HCT116 (cell line): Measurements from ENCODE around the gene LHB. TPM values are rescaled to one million over a fixed set of nuclear protein-coding genes. Genes with fewer than 3 reads are reported as not detected.

ENCODE experiments used
- ATAC-seq: fragments of 200-7000 bp; cut with Tn5 transposase; 2 replicates; pipeline ENCODE4 v1.9.1; 2020; ENCODE audit warnings: mild to moderate bottlenecking, moderate library complexity
- BruUV-seq: library from RNA; stranded (reverse); fragments of 400-500 nt; replicated peaks from 2 replicates; lab custom pipeline; 2021; lab: Mats Ljungman, UMichigan
- CTCF ChIA-PET: fragments of 300-600 bp; sonication (Branson Sonifier 250); formaldehyde crosslinking; loops from one replicate; lab custom pipeline; 2021; ENCODE audit warnings: antibody characterized with exemption; lab: Charles Lee
- POLR2A ChIA-PET: fragments of 300-600, 350-600 bp; sonication (Branson Sonifier 250); formaldehyde crosslinking; loops from one replicate; lab custom pipeline; 2021; ENCODE audit warnings: antibody characterized with exemption; lab: Charles Lee
- RAD21 ChIA-PET, 2 experiments: fragments of 300-600 bp; sonication (Branson Sonifier 250); formaldehyde crosslinking; loops; one replicate each; lab custom pipeline; 2023; ENCODE audit warnings: low total read pairs in 2 of 2; ENCODE audit not compliant: uncharacterized antibody in 2 of 2, unreplicated experiment in 2 of 2, low non-redundant PET in 1 of 2; lab: Charles Lee
- DNase-seq: peaks from one replicate; pipeline ENCODE4 v3.0.0-alpha.2; 2010; ENCODE audit warnings: low read depth, low spot score
- H2AFZ ChIP-seq: fragments of 200-600 bp; shearing (Covaris generic), sonication (generic); 2 replicates; pipeline ENCODE4 v1.6.1; 2017; ENCODE audit warnings: low read depth, mixed run types, mixed read lengths, antibody characterized with exemption, low read length; ENCODE audit not compliant: poor library complexity, severe bottlenecking
- H3K27ac ChIP-seq: 2 replicates; pipeline ENCODE4 v1.5.1; 2012; ENCODE audit warnings: low read depth, low read length
- H3K27me3 ChIP-seq: fragments of 200-600 bp; sonication (generic); 2 replicates; pipeline ENCODE4 v1.6.1; 2016; ENCODE audit warnings: mixed run types, low read length, mixed read lengths; ENCODE audit not compliant: insufficient read depth
- H3K36me3 ChIP-seq, 2 experiments: fragments of 200-500 bp in 1 of 2; fragments of 200-600 bp in 1 of 2; sonication (Bioruptor generic) in 1 of 2; sonication (generic) in 1 of 2; 2 replicates each; pipeline versions ENCODE4 v1.5.1 to v1.6.1; 2014 to 2016; ENCODE audit warnings: low read length in 2 of 2, inconsistent platforms in 1 of 2, mixed read lengths in 1 of 2, mixed run types in 1 of 2; ENCODE audit not compliant: insufficient read depth in 2 of 2, control insufficient read depth in 1 of 2
- H3K4me1 ChIP-seq, 2 experiments: fragments of 200-600 bp in 1 of 2; sonication (generic) in 1 of 2; 2 replicates each; pipeline versions ENCODE4 v1.5.1 to v1.6.1; 2012 to 2017; ENCODE audit warnings: low read length in 2 of 2, inconsistent platforms in 1 of 2, mild to moderate bottlenecking in 1 of 2, mixed read lengths in 1 of 2, mixed run types in 1 of 2, moderate library complexity in 1 of 2; ENCODE audit not compliant: insufficient read depth in 2 of 2, control insufficient read depth in 1 of 2
- H3K4me2 ChIP-seq: fragments of 200-600 bp; sonication (generic); 2 replicates; pipeline ENCODE4 v1.6.1; 2017; ENCODE audit warnings: mixed run types, low read length, mixed read lengths
- H3K4me3 ChIP-seq, 2 experiments: fragments of 200-600 bp in 1 of 2; sonication (generic) in 1 of 2; replicated peaks in 1 of 2; 2 replicates each; pipeline ENCODE4 v1.5.1; 2011 to 2016; ENCODE audit warnings: low read length in 2 of 2, control low read depth in 1 of 2, low read depth in 1 of 2, mild to moderate bottlenecking in 1 of 2, mixed read lengths in 1 of 2, mixed run types in 1 of 2
- H3K79me2 ChIP-seq: fragments of 200-600 bp; sonication (generic); 2 replicates; pipeline ENCODE4 v1.6.1; 2017; ENCODE audit warnings: mild to moderate bottlenecking, mixed run types, low read length, moderate library complexity, mixed read lengths; ENCODE audit not compliant: insufficient read depth
- H3K9ac ChIP-seq: fragments of 200-600 bp; sonication (generic); 2 replicates; pipeline ENCODE4 v1.6.1; 2016; ENCODE audit warnings: low read length, mixed read lengths
- H3K9me2 ChIP-seq: fragments of 200-600 bp; sonication (generic), shearing (Covaris generic); 2 replicates; pipeline ENCODE4 v1.6.1; 2017; ENCODE audit warnings: mixed run types, mild to moderate bottlenecking, moderate library complexity; ENCODE audit not compliant: insufficient read depth
- H3K9me3 ChIP-seq, 2 experiments: fragments of 200-500 bp in 1 of 2; fragments of 200-600 bp in 1 of 2; sonication (Bioruptor generic) in 1 of 2; sonication (generic) in 1 of 2; 2 replicates each; pipeline ENCODE4 v1.6.1; 2014 to 2017; ENCODE audit warnings: low read length in 2 of 2, mixed read lengths in 2 of 2, inconsistent platforms in 1 of 2, low read depth in 1 of 2, mild to moderate bottlenecking in 1 of 2, mixed run types in 1 of 2, moderate library complexity in 1 of 2; ENCODE audit not compliant: control insufficient read depth in 1 of 2, insufficient read depth in 1 of 2
- H4K20me1 ChIP-seq: fragments of 200-600 bp; sonication (generic), shearing (Covaris generic); 2 replicates; pipeline ENCODE4 v1.6.1; 2017; ENCODE audit warnings: mixed run types, mild to moderate bottlenecking, moderate library complexity; ENCODE audit not compliant: insufficient read depth
- CBX3 ChIP-seq: IDR thresholded peaks from 2 replicates; pipeline ENCODE4 v1.6.1; 2012; ENCODE audit warnings: low read depth
- CEBPB ChIP-seq: IDR thresholded peaks from 2 replicates; pipeline ENCODE4 v1.6.1; 2012; ENCODE audit warnings: low read depth
- EGR1 ChIP-seq: IDR thresholded peaks from 2 replicates; pipeline ENCODE4 v1.6.1; 2012; ENCODE audit warnings: low read depth
- EZH2 ChIP-seq: fragments of 200-600 bp; sonication (generic); IDR thresholded peaks from 2 replicates; pipeline ENCODE4 v1.6.1; 2017; ENCODE audit warnings: antibody characterized with exemption, mixed run types
- EZH2phosphoT487 ChIP-seq: fragments of 200-600 bp; IDR thresholded peaks from 2 replicates; pipeline ENCODE4 v1.6.1; 2018; ENCODE audit warnings: antibody characterized with exemption, borderline replicate concordance
- FOSL1 ChIP-seq: IDR thresholded peaks from 2 replicates; pipeline ENCODE4 v1.6.1; 2012; ENCODE audit warnings: low read depth
- JUND ChIP-seq: IDR thresholded peaks from 2 replicates; pipeline ENCODE4 v1.6.1; 2012
- POLR2A ChIP-seq: IDR thresholded peaks from 2 replicates; pipeline ENCODE4 v1.7.0; 2011; ENCODE audit warnings: borderline replicate concordance; ENCODE audit not compliant: insufficient read depth, insufficient read length; ENCODE audit errors: extremely low read depth
- POLR2AphosphoS5 ChIP-seq: IDR thresholded peaks from 2 replicates; pipeline ENCODE4 v1.6.1; 2011; ENCODE audit warnings: mild to moderate bottlenecking, low read depth, low read length, moderate library complexity
- SIN3A ChIP-seq: IDR thresholded peaks from 2 replicates; pipeline ENCODE4 v1.6.1; 2012; ENCODE audit warnings: low read depth
- SP1 ChIP-seq: IDR thresholded peaks from 2 replicates; pipeline ENCODE4 v1.6.1; 2012; ENCODE audit warnings: low read depth
- SRF ChIP-seq: IDR thresholded peaks from 2 replicates; pipeline ENCODE4 v1.6.1; 2012; ENCODE audit warnings: low read depth
- TCF7L2 ChIP-seq: IDR thresholded peaks from 2 replicates; pipeline ENCODE4 v1.7.0; 2011; ENCODE audit warnings: borderline replicate concordance, inconsistent platforms; ENCODE audit not compliant: insufficient read depth, insufficient read length; ENCODE audit errors: extremely low read depth
- ZFX ChIP-seq: fragments of 450-650 bp; IDR thresholded peaks from 2 replicates; pipeline ENCODE4 v1.6.1; 2017
- ZNF274 ChIP-seq: fragments of 200-500 bp; sonication (Bioruptor generic); IDR thresholded peaks from 2 replicates; pipeline ENCODE4 v1.6.1; 2014; ENCODE audit warnings: mild to moderate bottlenecking, low read depth, low read length, inconsistent platforms
- intact Hi-C: fragments of 100-400 bp; cut with micrococcal nuclease; formaldehyde crosslinking; loops from 2 replicates; pipeline ENCODE4 v1.10.0; 2022
- total RNA-seq: library from RNA; stranded (reverse); gene quantifications from one replicate; pipeline ENCODE4 v1.2.1, GENCODE V29; 2021; ENCODE audit not compliant: unreplicated experiment
- TF ChIP-seq, protein P1 (sequence below): IDR thresholded peaks from 2 replicates; pipeline ENCODE4 v1.6.1; 2012; ENCODE audit warnings: low read depth
- TF ChIP-seq, protein P2 (sequence below), 3 experiments: fragments of 200-600 bp in 1 of 3; sonication (generic) in 1 of 3; IDR thresholded peaks in 2 of 3; conservative IDR thresholded peaks in 1 of 3; 2 replicates each; pipeline ENCODE4 v1.5.1; 2012 to 2017; ENCODE audit warnings: low read depth in 2 of 3, low read length in 2 of 3, antibody characterized with exemption in 1 of 3, borderline replicate concordance in 1 of 3, control low read depth in 1 of 3, mild to moderate bottlenecking in 1 of 3, mixed read lengths in 1 of 3, mixed run types in 1 of 3, moderate library complexity in 1 of 3; ENCODE audit not compliant: insufficient read depth in 1 of 3
- TF ChIP-seq, protein P3 (sequence below): IDR thresholded peaks from 2 replicates; pipeline ENCODE4 v1.6.1; 2012
- TF ChIP-seq, protein P4 (sequence below): IDR thresholded peaks from 2 replicates; pipeline ENCODE4 v1.6.1; 2012
- TF ChIP-seq, protein P5 (sequence below): IDR thresholded peaks from 2 replicates; pipeline ENCODE4 v1.6.1; 2011; ENCODE audit warnings: mild to moderate bottlenecking, low read length, moderate library complexity; ENCODE audit not compliant: insufficient replicate concordance; ENCODE audit errors: extremely low read depth

Gene LHB
- total RNA-seq, 1 experiment from 2014 or later, result 3.7 TPM

DNA sequence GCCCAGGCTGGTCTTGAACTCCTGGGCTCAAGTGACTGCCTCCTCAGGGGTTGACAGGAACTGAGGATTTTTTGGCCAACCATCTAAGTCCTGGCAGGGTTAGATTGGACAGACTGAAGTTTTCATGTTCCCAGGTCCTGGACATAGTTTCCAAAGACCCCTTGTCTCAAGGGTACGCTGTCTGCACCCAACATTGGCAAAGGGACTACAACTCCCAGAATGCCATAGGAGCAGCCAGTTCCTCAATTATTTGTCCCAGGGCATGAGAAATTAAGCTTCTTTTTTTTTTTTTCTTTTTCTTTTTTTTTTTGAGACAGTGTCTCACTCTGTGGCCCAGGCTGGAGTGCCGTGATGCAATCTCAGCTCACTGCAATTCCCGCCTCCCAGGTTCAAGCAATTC lies 30.7 kb downstream of the LHB start:
- CTCF ChIA-PET, result interaction anchor here (0.6 to 1.3 kb wide), 2 partner anchors 16 to 1456 kb away, joined by 3 to 7 read pairs; no protein-coding TSS in a partner anchor
- intact Hi-C loops, result no loop called here
- TF ChIP-seq EGR1 (no peak), EZH2phosphoT487 (no peak), SIN3A (no peak), JUND (no peak), TCF7L2 (no peak), POLR2AphosphoS5 (no peak), SP1 (no peak), EZH2 (no peak), POLR2A (no peak), SRF (no peak), CEBPB (no peak), ZNF274 (no peak), CBX3 (no peak), ZFX (no peak), FOSL1 (no peak)
- TF ChIP-seq, protein P1, sequence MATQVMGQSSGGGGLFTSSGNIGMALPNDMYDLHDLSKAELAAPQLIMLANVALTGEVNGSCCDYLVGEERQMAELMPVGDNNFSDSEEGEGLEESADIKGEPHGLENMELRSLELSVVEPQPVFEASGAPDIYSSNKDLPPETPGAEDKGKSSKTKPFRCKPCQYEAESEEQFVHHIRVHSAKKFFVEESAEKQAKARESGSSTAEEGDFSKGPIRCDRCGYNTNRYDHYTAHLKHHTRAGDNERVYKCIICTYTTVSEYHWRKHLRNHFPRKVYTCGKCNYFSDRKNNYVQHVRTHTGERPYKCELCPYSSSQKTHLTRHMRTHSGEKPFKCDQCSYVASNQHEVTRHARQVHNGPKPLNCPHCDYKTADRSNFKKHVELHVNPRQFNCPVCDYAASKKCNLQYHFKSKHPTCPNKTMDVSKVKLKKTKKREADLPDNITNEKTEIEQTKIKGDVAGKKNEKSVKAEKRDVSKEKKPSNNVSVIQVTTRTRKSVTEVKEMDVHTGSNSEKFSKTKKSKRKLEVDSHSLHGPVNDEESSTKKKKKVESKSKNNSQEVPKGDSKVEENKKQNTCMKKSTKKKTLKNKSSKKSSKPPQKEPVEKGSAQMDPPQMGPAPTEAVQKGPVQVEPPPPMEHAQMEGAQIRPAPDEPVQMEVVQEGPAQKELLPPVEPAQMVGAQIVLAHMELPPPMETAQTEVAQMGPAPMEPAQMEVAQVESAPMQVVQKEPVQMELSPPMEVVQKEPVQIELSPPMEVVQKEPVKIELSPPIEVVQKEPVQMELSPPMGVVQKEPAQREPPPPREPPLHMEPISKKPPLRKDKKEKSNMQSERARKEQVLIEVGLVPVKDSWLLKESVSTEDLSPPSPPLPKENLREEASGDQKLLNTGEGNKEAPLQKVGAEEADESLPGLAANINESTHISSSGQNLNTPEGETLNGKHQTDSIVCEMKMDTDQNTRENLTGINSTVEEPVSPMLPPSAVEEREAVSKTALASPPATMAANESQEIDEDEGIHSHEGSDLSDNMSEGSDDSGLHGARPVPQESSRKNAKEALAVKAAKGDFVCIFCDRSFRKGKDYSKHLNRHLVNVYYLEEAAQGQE, result no peak
- TF ChIP-seq, protein P2, sequence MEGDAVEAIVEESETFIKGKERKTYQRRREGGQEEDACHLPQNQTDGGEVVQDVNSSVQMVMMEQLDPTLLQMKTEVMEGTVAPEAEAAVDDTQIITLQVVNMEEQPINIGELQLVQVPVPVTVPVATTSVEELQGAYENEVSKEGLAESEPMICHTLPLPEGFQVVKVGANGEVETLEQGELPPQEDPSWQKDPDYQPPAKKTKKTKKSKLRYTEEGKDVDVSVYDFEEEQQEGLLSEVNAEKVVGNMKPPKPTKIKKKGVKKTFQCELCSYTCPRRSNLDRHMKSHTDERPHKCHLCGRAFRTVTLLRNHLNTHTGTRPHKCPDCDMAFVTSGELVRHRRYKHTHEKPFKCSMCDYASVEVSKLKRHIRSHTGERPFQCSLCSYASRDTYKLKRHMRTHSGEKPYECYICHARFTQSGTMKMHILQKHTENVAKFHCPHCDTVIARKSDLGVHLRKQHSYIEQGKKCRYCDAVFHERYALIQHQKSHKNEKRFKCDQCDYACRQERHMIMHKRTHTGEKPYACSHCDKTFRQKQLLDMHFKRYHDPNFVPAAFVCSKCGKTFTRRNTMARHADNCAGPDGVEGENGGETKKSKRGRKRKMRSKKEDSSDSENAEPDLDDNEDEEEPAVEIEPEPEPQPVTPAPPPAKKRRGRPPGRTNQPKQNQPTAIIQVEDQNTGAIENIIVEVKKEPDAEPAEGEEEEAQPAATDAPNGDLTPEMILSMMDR (IDR thresholded peaks at IDR 0.05 in 2 of 3, conservative IDR thresholded peaks at IDR 0.05 in 1 of 3; ENCODE audit: borderline replicate concordance in 1 of 3, insufficient read depth in 1 of 3, low read depth in 2 of 3, low read length in 2 of 3), result no peak
- TF ChIP-seq, protein P3, sequence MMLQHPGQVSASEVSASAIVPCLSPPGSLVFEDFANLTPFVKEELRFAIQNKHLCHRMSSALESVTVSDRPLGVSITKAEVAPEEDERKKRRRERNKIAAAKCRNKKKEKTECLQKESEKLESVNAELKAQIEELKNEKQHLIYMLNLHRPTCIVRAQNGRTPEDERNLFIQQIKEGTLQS, result no peak
- TF ChIP-seq, protein P4, sequence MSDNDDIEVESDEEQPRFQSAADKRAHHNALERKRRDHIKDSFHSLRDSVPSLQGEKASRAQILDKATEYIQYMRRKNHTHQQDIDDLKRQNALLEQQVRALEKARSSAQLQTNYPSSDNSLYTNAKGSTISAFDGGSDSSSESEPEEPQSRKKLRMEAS, result no peak
- TF ChIP-seq, protein P5, sequence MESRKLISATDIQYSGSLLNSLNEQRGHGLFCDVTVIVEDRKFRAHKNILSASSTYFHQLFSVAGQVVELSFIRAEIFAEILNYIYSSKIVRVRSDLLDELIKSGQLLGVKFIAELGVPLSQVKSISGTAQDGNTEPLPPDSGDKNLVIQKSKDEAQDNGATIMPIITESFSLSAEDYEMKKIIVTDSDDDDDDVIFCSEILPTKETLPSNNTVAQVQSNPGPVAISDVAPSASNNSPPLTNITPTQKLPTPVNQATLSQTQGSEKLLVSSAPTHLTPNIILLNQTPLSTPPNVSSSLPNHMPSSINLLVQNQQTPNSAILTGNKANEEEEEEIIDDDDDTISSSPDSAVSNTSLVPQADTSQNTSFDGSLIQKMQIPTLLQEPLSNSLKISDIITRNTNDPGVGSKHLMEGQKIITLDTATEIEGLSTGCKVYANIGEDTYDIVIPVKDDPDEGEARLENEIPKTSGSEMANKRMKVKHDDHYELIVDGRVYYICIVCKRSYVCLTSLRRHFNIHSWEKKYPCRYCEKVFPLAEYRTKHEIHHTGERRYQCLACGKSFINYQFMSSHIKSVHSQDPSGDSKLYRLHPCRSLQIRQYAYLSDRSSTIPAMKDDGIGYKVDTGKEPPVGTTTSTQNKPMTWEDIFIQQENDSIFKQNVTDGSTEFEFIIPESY, result no peak
- Histone ChIP-seq H4K20me1 (no peaks in the 10 kb centered on the region), H3K9me3 (no peaks in the 10 kb centered on the region), H3K9me2 (no peaks in the 10 kb centered on the region), H2AFZ (no peak overlapping the region), H3K27me3 (no peaks in the 10 kb centered on the region), H3K4me3 (no peak overlapping the region), H3K4me1 (peaks cover 0 to 3% of the 10 kb centered on the region in 2 experiments; a peak in 1 of 4 replicates), H3K36me3 (peaks cover 17 to 31% of the 10 kb centered on the region in 2 experiments; a peak in 3 of 4 replicates), H3K9ac (no peak overlapping the region), H3K27ac (no peak overlapping the region), H3K79me2 (peaks cover 9% of the 10 kb centered on the region), H3K4me2 (no peak overlapping the region)
- RAD21 ChIA-PET, result no interaction called here
- POLR2A ChIA-PET, result no interaction called here
- BruUV-seq, result no TSS peak
- DNase-seq (no peak), ATAC-seq (no peak)
